IMR-90 (cell line): ENCODE results near the gene MICAL3. TPM values are rescaled to one million over a fixed set of nuclear protein-coding genes. Genes with fewer than 3 reads are reported as not detected.

Source experiments
- ATAC-seq: fragments of 200-7000 bp; cut with Tn5 transposase; 2 replicates; pipeline ENCODE4 v1.9.1; 2020; ENCODE audit warnings: low read depth, mild to moderate bottlenecking, moderate library complexity
- BruUV-seq: library from RNA; stranded (reverse); fragments of 400-500 nt; replicated peaks from 2 replicates; lab custom pipeline; 2021; lab: Mats Ljungman, UMichigan
- CTCF ChIA-PET: fragments of 300-600 bp; formaldehyde crosslinking; extraction: SDS; loops from one replicate; lab custom pipeline; 2021; ENCODE audit warnings: antibody characterized with exemption; lab: Yijun Ruan, JAX
- POLR2A ChIA-PET: fragments of 300-600 bp; sonication (Branson Sonifier 250); formaldehyde crosslinking; loops from one replicate; lab custom pipeline; 2022; ENCODE audit warnings: antibody characterized with exemption; ENCODE audit not compliant: unreplicated experiment; lab: Charles Lee
- DNase-seq: peaks from one replicate; pipeline ENCODE4 v3.0.0; 2013
- H2AFZ ChIP-seq: replicated peaks from 2 replicates; pipeline ENCODE3; 2013; ENCODE audit warnings: low read length, mild to moderate bottlenecking; ENCODE audit not compliant: poor library complexity
- H2AK5ac ChIP-seq: 2 replicates; pipeline ENCODE4 v1.6.1; 2013; ENCODE audit warnings: low read depth, low read length, inconsistent platforms
- H2AK9ac ChIP-seq: replicated peaks from 2 replicates; pipeline ENCODE3; 2013; ENCODE audit warnings: mild to moderate bottlenecking, low read depth, low read length, moderate library complexity; ENCODE audit not compliant: poor library complexity
- H2BK120ac ChIP-seq: 2 replicates; pipeline ENCODE4 v1.6.1; 2013; ENCODE audit warnings: low read depth, low read length, inconsistent platforms
- H2BK15ac ChIP-seq: 3 replicates; pipeline ENCODE4 v1.6.1; 2013; ENCODE audit warnings: low read depth, low read length, inconsistent platforms
- H2BK20ac ChIP-seq: 2 replicates; pipeline ENCODE4 v1.6.1; 2013; ENCODE audit warnings: low read depth, mild to moderate bottlenecking, inconsistent platforms, low read length, moderate library complexity
- H2BK5ac ChIP-seq: 2 replicates; pipeline ENCODE4 v1.6.1; 2013; ENCODE audit warnings: mild to moderate bottlenecking, low read depth, low read length, inconsistent platforms; ENCODE audit not compliant: poor library complexity, severe bottlenecking
- H3K14ac ChIP-seq: replicated peaks from 2 replicates; pipeline ENCODE4 v1.6.1; 2013; ENCODE audit warnings: low read depth, low read length, inconsistent platforms
- H3K18ac ChIP-seq: 2 replicates; pipeline ENCODE4 v1.6.1; 2013; ENCODE audit warnings: low read depth, low read length, control low read depth
- H3K23ac ChIP-seq: 2 replicates; pipeline ENCODE4 v1.6.1; 2013; ENCODE audit warnings: low read depth, low read length, inconsistent platforms
- H3K27ac ChIP-seq: 2 replicates; pipeline ENCODE4 v1.5.1; 2013; ENCODE audit warnings: mild to moderate bottlenecking, control low read depth, low read length; ENCODE audit not compliant: insufficient read depth
- H3K27me3 ChIP-seq: 2 replicates; pipeline ENCODE4 v1.6.1; 2013; ENCODE audit warnings: low read length; ENCODE audit not compliant: control insufficient read depth, insufficient read depth
- H3K36me3 ChIP-seq: 2 replicates; pipeline ENCODE4 v1.6.1; 2013; ENCODE audit warnings: low read length, mixed read lengths; ENCODE audit not compliant: control insufficient read depth, insufficient read depth
- H3K4ac ChIP-seq: 2 replicates; pipeline ENCODE4 v1.6.1; 2013; ENCODE audit warnings: low read depth, low read length, inconsistent platforms
- H3K4me1 ChIP-seq: 2 replicates; pipeline ENCODE4 v1.6.1; 2013; ENCODE audit warnings: low read length, mixed read lengths; ENCODE audit not compliant: control insufficient read depth, insufficient read depth
- H3K4me2 ChIP-seq: 2 replicates; pipeline ENCODE4 v1.6.1; 2013; ENCODE audit warnings: low read depth, mild to moderate bottlenecking, control low read depth, low read length, moderate library complexity
- H3K4me3 ChIP-seq: 2 replicates; pipeline ENCODE4 v1.5.1; 2013; ENCODE audit warnings: low read depth, mild to moderate bottlenecking, control low read depth, low read length, moderate library complexity; ENCODE audit not compliant: insufficient read depth
- H3K56ac ChIP-seq: 2 replicates; pipeline ENCODE4 v1.6.1; 2013; ENCODE audit warnings: low read length, inconsistent platforms; ENCODE audit not compliant: insufficient read depth; ENCODE audit errors: extremely low read depth
- H3K79me1 ChIP-seq, 2 experiments: 2 replicates each; pipeline ENCODE4 v1.6.1; 2013; ENCODE audit warnings: low read length in 2 of 2, inconsistent platforms in 1 of 2, low read depth in 1 of 2
- H3K9ac ChIP-seq: 2 replicates; pipeline ENCODE4 v1.6.1; 2013; ENCODE audit warnings: low read depth, low read length, control low read depth
- H3K9me1 ChIP-seq: 2 replicates; pipeline ENCODE4 v1.6.1; 2013; ENCODE audit warnings: low read length, inconsistent platforms; ENCODE audit not compliant: insufficient read depth
- H3K9me3 ChIP-seq: 2 replicates; pipeline ENCODE4 v1.6.1; 2013; ENCODE audit warnings: low read length; ENCODE audit not compliant: control insufficient read depth, insufficient read depth
- H4K20me1 ChIP-seq: 2 replicates; pipeline ENCODE4 v1.6.1; 2013; ENCODE audit warnings: low read length, inconsistent platforms; ENCODE audit not compliant: insufficient read depth
- H4K5ac ChIP-seq: 2 replicates; pipeline ENCODE4 v1.6.1; 2013; ENCODE audit warnings: mild to moderate bottlenecking, low read depth, low read length, control low read depth
- H4K8ac ChIP-seq, 2 experiments: 2 replicates each; pipeline ENCODE4 v1.6.1; 2013; ENCODE audit warnings: low read depth in 2 of 2, low read length in 2 of 2, control low read depth in 1 of 2, inconsistent platforms in 1 of 2
- H4K91ac ChIP-seq: 2 replicates; pipeline ENCODE4 v1.6.1; 2013; ENCODE audit warnings: low read depth, low read length, inconsistent platforms; ENCODE audit not compliant: insufficient read depth
- BHLHE40 ChIP-seq: fragments of 150-350 bp; IDR thresholded peaks from 2 replicates; pipeline ENCODE4 v1.6.1; 2016; ENCODE audit warnings: mild to moderate bottlenecking, low read depth, low read length
- CEBPB ChIP-seq: IDR thresholded peaks from 2 replicates; pipeline ENCODE4 v1.6.1; 2012; ENCODE audit warnings: low read depth, low read length, improper control_type of control experiment
- FOS ChIP-seq: fragments of 150-350 bp; IDR thresholded peaks from 2 replicates; pipeline ENCODE4 v1.6.1; 2016; ENCODE audit warnings: low read depth, low read length
- MXI1 ChIP-seq: IDR thresholded peaks from 2 replicates; pipeline ENCODE4 v1.6.1; 2012; ENCODE audit warnings: low read depth, mild to moderate bottlenecking, low read length, moderate library complexity, borderline replicate concordance
- RAD21 ChIP-seq: IDR thresholded peaks from 2 replicates; pipeline ENCODE4 v1.6.1; 2012; ENCODE audit warnings: low read length, improper control_type of control experiment
- RCOR1 ChIP-seq: IDR thresholded peaks from 2 replicates; pipeline ENCODE4 v1.6.1; 2012; ENCODE audit warnings: mild to moderate bottlenecking, low read length, improper control_type of control experiment; ENCODE audit not compliant: insufficient replicate concordance
- SMC3 ChIP-seq: fragments of 150-350 bp; IDR thresholded peaks from 2 replicates; pipeline ENCODE4 v1.6.1; 2016; ENCODE audit warnings: low read depth, mild to moderate bottlenecking, antibody characterized with exemption, low read length, moderate library complexity
- WGBS, 2 experiments: methylation state at CpG; one replicate each; pipeline versions ENCODE4 v1.1.5 to v1.1.7; 2013; ENCODE audit warnings: missing lambda C conversion rate in 2 of 2; ENCODE audit not compliant: insufficient read length in 1 of 2; ENCODE audit errors: extremely low coverage in 2 of 2; 5-methylcytosine and 5-hydroxymethylcytosine counted together
- dilution Hi-C: fragments of 300-500 bp; cut with HindIII; formaldehyde crosslinking; loops from one replicate; pipeline ENCODE4 v1.14.3; 2018; ENCODE audit warnings: low sequenced_read_pairs; ENCODE audit not compliant: unreplicated experiment
- in situ Hi-C: fragments of 300-500 bp; cut with MboI; formaldehyde crosslinking; loops from 3 replicates; pipeline ENCODE4 v1.14.3; 2019; ENCODE audit warnings: low sequenced_read_pairs, inconsistent platforms, mixed read lengths
- intact Hi-C: fragments of 100-400 bp; cut with micrococcal nuclease; formaldehyde crosslinking; loops from 2 replicates; pipeline ENCODE4 v1.10.0; 2022
- polyA plus RNA-seq, 3 experiments: library from polyadenylated mRNA; depleted of rRNA; stranded (reverse); fragments of >200 nt; gene quantifications; 2 replicates each; pipeline ENCODE4 v1.2.3, GENCODE V29; 2012; ENCODE audit warnings: low replicate concordance in 1 of 3
- total RNA-seq: library from RNA; depleted of rRNA; stranded (reverse); fragments of >200 nt; gene quantifications from 2 replicates; pipeline ENCODE4 v1.2.3, GENCODE V29; 2012

The MICAL3 gene
- total and polyA plus RNA-seq, 2 of the 4 experiments (the other 2 are of a cell fraction), result 17.6 to 26.8 TPM

GRCh38 chr22:17924735-17925364 lies 99.5 kb downstream of the MICAL3 start:
- H3K9ac ChIP-seq, result no peak overlapping the region
- no peak overlapping the region for H2BK20ac ChIP-seq
- H4K91ac ChIP-seq, result no peak overlapping the region
- H3K56ac ChIP-seq, result no peak overlapping the region
- WGBS, 2 experiments, result 80% methylated on average over 2 of the region's 4 CpGs; no CpG with 5 or more reads in 1 of the 2 experiments
- no peak overlapping the region for H3K4me2 ChIP-seq
- no peak overlapping the region for H2BK120ac ChIP-seq
- H4K20me1 ChIP-seq, result peaks cover 71% of the 10 kb centered on the region
- H3K9me1 ChIP-seq, result peaks cover 36% of the 10 kb centered on the region
- no peak overlapping the region for H2BK5ac ChIP-seq
- peaks cover 30% of the 10 kb centered on the region for H3K4me1 ChIP-seq
- ChIA-PET CTCF (no interaction called here), POLR2A (no interaction called here)
- in situ Hi-C loops (no loop called here), intact Hi-C loops (loop anchor here (5.0 kb wide), 1 partner anchor 47 kb away; no protein-coding TSS in a partner anchor), dilution Hi-C loops (no loop called here)
- TF ChIP-seq MXI1 (no peak), FOS (no peak), CEBPB (no peak), BHLHE40 (no peak), RAD21 (no peak), SMC3 (no peak), RCOR1 (no peak)
- no peak overlapping the region for H3K4me3 ChIP-seq
- H2AK9ac ChIP-seq, result no peak overlapping the region
- H3K4ac ChIP-seq, result no peak overlapping the region
- H3K18ac ChIP-seq, result no peak overlapping the region
- H3K14ac ChIP-seq, result no peak overlapping the region
- H2AFZ ChIP-seq, result no peak overlapping the region
- no peaks in the 10 kb centered on the region for H3K36me3 ChIP-seq
- no peak overlapping the region for H4K8ac ChIP-seq
- no peak overlapping the region for H2BK15ac ChIP-seq
- no TSS peak for BruUV-seq
- peaks cover 53 to 86% of the 10 kb centered on the region in 2 experiments for H3K79me1 ChIP-seq
- H2AK5ac ChIP-seq, result no peak overlapping the region
- no peak overlapping the region for H4K5ac ChIP-seq
- no peaks in the 10 kb centered on the region for H3K27me3 ChIP-seq
- no peak for ATAC-seq
- no peaks in the 10 kb centered on the region for H3K9me3 ChIP-seq
- DNase-seq, result no peak
- H3K23ac ChIP-seq, result no peak overlapping the region
- H3K27ac ChIP-seq, result no peak overlapping the region
